HG02571 (cell line): Measurements from ENCODE around the gene IMMP2L.
"Not testable (repeated sequence)": the region's sequence is repeated elsewhere in the genome, so short reads cannot be mapped to it uniquely, and the experiment has no call there.

Source experiments
- ATAC-seq: cut with Tn5 transposase; IDR thresholded peaks from one replicate; pipeline ENCODE4 v1.9.1; 2021; ENCODE audit warnings: mild to moderate bottlenecking, moderate library complexity; ENCODE audit not compliant: unreplicated experiment

The IMMP2L gene

DNA sequence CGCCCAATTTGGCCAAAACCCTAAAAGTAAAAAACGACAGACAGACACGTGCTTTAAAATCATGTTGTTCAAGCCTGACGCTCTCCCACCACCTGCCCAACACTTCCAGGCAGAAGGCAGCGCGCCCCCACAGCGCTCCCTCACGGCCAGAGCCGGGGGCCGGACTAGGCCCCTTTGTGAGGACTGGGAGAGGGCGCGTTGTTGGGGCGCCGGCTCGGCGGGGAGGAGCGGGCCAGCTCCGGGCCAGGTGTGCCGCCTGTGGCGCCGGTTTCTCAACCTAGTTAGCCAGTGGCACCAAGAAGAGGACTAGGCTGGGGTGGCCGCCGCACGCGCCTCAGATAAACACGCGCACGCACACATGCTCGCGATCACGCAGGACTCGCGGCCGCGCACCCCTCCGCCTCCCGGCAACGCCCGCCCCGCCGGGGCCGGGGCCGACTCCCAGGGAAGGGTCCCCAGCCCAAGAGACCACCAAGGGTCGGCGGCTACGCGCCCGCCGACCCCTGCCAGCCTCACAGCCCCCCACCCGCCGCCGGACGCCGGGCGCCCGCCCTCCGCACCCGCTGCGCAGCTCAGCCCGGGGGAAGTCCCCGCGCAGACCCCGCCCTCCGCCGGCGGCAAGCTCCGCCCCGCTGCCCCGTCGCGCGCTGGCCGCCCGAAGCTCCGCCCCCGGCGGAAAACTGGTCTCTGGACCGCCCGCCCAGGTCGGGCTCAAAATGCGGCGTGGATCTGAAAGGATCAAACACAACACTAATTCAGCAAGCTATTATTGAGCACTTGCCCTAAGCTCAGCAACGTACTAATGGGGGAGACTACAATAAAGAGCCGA lies at the start of gene IMMP2L:
Gene IMMP2L (minus strand): TSS at position 589 of the 829 bp plus-strand sequence.
- ATAC-seq, result peak; percentile 83

DNA sequence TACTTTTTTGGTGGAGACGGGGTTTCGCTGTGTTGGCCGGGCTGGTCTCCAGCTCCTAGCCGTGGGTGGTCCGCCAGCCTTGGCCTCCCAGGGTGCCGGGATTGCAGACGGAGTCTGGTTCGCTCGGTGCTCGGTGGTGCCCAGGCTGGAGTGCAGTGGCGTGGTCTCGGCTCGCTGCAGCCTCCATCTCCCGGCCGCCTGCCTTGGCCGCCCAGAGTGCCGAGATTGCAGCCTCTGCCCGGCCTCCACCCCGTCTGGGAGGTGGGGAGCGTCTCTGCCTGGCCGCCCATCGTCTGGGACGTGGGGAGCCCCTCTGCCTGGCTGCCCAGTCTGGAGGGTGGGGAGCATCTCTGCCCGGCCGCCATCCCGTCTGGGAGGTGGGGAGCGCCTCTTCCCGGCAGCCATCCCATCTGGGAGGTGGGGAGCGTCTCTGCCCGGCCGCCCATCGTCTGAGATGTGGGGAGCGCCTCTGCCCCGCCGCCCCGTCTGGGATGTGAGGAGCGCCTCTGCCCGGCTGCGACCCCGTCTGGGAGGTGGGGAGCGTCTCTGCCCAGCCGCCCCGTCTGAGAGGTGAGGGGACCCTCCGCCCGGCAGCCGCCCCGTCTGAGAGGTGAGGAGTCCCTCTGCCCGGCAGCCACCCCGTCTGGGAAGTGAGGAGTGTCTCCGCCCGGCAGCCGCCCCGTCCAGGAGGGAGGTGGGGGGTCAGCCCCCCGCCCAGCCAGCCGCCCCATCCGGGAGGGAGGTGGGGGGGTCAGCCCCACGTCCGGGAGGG lies 47.4 kb upstream of the IMMP2L start:
- not testable (repeated sequence) for ATAC-seq

DNA sequence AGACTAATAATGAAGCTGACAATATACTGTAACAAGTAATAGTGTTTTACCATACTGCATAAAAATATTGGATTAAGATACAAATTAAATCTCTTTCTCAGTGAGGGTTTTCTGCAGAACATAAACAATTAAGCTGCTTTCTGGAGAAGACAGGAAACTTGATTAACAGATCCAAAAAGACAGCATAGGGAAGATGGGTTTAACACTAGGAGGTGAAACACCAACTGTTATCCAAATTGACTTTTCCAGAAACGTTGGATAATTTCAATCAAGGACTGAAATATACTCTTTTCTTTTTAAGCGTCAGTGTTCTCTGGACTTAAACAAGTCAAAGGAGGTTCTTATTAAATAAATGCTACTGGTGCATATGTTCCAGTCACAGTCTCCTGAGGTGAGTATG lies 45.3 kb upstream of the IMMP2L start:
- no peak for ATAC-seq

DNA sequence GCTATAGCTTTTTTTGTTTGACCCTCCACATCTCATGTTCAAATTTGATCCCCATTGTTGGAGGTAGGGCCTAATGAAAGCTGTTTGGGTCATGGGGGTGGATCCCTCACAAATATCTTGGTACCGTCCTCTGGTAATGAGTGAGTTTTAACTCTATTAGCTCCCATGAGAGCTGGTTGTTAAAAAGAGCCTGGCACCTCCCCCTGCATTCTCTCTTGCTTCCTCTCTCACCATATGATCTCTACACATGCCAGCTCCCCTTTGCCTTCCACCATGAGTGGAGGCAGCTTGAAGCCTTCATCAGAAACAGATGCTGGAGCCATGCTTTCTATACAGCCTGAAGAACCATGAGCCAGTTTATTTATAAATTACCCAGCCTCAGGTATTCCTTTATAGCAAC lies 43.0 kb upstream of the IMMP2L start:
- no peak for ATAC-seq

DNA sequence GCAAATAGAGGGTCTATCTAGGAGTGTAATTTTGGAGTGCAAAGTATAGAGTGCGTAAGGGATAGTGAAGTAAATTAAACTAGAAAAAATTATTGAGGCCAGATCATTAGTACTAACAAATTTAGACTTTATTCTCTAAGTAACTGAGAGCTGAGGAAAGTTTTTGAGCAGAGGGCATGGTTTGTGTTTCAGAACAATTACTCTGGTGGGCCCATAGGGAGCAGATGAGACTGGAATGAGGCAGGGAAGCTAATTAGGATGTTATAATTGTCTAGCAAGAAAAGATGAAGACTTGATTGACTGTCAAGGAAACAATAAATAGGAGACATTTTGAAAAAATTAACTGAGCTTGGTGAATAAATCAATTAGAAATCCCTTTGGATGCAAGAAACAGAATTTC lies 37.8 kb upstream of the IMMP2L start:
- no peak for ATAC-seq

DNA sequence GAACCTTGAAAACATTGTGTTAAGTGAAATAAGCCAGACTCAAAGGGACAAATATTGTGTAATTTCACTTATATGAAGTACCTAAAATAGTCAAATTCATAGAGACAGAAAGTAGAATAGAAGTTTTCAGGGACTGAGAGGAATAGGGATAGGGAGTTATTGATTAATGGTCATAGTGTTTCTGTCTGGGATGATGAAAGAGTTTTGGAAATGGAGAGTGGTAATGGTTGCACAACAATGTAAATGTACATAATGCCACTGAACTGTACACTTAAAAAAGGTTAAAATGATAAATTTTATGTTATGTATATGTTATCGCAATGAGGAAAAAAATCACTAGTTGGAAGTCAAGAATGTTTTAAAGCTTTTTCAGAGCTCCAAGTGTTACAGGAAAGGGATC lies 33.5 kb upstream of the IMMP2L start:
- ATAC-seq, result no peak

DNA sequence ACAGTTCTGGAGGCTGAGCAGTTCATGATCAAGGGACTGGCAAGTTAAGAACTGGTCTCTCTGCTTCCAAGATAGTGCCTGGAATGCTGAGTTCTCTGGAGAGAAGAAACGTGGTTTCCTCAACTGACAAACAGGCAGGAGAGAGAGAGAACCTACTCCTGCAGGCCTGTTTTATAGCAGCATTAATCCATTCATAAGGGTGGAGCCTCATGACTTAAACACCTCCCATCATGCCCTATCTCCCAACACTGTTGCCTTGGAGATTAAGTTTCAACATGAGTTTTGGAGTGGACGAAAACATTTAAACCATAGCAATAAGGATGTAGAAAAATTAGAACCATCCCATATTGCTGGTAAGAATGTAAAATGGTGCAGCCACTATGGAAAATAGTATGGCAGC lies 32.3 kb upstream of the IMMP2L start:
- ATAC-seq, result no peak

DNA sequence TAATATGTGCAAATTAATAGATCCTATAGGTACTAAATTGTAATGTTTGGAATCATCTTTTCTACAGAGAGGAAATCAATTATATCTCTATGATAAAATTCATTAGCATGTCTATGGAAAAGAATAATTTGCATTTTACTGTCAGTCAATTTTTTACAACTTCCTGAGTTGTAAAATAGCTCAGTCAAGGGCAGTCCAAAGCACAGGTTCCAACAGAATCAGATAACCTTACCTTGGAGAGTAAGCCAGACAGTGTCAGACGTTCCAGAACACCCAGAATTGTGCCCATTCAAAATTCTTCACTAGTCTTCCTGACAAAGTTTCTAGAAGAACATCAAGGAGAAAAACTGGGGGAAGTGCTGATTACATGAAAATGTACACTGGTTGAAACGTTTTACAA lies 31.1 kb upstream of the IMMP2L start:
- no peak for ATAC-seq

DNA sequence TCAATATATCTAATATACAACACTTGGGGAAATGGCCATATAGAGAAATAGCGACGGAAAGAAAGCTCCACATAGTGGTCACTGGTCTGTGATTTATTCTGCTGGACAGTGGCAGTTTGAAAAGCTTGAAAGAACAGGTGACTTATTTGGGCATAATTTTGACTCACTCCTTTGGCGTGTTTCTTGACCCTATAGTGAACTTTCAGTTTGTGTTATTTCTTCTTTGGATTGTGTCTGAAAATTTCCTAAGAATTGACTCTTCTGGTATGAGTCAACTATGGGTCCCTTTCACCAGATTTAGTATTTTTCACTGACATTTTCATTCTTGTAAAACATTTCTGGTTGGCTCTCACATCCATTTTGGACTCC lies 25.8 kb upstream of the IMMP2L start:
- ATAC-seq, result no peak

DNA sequence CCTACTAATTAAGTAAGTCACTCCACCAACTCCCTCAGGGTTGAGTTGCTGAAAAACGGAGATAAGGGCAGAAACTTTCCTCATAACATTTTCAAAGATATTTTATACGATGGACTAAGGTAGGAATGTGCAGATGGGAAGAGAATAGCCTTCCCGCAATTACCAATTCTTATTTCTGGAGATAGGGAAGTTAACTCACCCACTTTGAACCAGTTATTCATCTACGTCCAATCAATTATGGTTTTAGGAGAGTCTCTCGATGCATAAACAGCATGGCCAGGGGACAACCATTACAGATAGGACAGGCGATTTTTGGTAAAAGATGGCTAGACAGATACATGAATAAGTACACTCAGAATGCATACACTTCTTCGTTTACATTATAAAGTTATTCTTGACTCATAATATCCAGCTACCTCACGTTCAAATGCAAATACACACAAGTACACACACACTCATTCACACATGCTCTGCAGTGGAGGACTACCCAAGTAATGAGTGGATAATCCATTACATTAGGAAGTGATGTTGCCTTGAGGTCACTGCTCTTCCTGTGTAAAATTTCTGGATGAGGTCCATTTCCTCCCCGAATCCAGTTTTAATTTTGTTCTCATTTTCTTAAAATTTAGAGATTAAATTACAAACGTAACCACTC lies 25.2 kb upstream of the IMMP2L start:
- ATAC-seq, result no peak

DNA sequence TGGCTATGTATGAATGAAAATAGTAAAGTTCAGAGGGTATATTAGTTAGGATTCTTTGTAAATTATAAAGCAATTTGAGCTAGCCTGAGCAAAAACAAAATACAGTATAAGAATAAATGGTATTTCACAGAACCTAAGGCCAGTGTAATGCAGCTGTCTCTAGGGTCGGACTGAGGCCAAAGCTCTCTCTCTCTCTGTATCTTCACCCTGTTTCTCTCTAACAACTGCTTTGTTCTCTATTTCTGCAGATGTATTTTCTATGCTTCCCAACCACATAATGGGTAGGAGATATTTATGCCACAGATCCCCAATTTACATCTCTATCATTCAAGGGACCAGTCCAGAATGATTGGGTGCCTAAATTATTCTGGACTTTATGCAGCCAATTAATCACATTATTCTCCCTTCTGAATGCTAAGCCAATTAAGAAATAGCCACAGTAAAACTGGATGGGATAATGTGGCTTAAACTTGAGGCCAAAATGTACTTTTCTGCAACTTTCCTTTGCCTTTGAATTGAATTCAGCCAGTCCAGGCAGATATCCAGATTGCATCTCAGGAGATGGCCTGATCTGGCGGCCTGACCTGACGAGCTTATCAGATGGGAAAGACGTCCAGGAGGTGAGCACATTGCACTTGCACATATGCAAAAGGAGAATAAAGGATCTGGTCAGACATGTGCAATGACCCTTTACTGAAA lies 24.6 kb upstream of the IMMP2L start:
- no peak for ATAC-seq

DNA sequence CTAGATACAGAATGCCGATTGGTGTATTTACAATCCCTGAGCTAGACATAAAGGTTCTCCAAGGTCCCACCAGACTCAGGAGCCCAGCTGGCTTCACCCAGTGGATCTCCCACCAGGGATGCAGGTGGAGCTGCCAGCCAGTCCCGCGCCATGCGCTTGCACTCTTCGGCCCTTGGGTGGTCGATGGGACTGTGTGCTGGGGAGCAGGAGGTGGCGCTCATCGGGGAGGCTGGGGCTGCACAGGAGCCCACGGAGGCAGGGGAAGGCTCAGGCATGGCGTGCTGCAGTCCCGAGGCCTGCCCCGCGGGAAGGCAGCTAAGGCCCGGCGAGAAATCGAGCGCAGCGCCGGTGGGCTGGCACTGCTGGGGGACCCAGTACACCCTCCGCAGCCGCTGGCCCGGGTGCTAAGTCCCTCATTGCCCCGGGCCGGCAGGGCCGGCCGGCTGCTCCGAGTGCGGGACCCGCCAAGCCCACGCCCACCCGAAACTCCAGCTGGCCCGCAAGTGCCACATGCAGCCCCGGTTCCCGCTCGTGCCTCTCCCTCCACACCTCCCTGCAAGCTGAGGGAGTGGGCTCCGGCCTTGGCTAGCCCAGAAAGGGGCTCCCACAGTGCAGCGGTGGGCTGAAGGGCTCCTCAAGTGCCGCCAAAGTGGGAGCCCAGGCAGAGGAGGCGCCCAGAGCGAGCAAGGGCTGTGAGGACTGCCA lies 19.6 kb upstream of the IMMP2L start:
- not testable (repeated sequence) for ATAC-seq

DNA sequence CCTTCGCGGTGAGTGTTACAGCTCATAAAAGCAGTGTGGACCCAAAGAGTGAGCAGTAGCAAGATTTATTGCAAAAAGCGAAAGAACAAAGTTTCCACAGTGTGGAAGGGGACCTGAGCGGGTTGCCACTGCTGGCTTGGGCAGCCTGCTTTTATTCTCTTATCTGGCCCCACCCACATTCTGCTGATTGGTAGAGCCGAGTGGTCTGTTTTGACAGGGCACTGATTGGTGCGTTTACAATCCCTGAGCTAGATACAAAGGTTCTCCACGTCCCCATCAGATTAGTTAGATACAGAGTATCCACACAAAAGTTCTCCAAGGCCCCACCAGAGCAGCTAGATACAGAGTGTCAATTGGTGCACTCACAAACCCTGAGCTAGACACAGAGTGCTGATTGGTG lies 18.9 kb upstream of the IMMP2L start:
- ATAC-seq, result not testable (repeated sequence)

DNA sequence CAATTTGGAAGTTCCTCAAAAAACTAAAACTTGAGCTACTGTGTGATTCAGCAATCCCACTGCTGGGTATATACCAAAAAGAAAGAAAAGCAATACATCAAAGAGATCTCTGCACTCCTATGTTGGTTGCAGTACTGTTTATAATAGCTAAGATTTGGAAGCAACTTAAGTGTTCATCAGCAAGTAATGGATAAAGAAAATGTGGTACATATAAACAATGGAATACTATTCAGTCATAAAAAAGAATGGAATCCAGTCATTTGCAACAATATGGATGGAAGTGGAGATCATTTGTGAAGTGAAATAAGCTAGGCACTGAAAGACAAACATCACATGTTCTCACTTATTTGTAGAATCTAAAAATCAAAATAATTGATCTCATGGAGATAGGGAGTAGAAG lies 16.5 kb upstream of the IMMP2L start:
- no peak for ATAC-seq

DNA sequence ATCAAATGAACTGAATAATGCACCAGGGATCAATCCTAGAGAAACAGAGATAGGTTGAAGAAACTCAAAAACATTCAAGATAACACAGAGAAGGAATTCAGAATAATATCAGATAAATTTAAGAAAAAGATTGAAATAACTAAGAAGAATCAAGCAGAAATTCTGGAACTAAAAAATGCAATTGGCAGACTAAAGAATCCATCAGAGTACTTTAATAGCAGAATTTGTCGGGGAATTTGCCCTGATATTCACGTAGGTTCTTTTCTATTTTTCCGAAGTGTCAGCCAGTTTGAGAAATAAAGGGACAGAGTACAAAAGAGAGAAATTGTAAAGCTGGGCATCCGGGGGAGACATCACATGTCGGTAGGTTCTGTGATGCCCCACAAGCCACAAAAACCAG lies 9.4 kb upstream of the IMMP2L start:
- no peak for ATAC-seq

DNA sequence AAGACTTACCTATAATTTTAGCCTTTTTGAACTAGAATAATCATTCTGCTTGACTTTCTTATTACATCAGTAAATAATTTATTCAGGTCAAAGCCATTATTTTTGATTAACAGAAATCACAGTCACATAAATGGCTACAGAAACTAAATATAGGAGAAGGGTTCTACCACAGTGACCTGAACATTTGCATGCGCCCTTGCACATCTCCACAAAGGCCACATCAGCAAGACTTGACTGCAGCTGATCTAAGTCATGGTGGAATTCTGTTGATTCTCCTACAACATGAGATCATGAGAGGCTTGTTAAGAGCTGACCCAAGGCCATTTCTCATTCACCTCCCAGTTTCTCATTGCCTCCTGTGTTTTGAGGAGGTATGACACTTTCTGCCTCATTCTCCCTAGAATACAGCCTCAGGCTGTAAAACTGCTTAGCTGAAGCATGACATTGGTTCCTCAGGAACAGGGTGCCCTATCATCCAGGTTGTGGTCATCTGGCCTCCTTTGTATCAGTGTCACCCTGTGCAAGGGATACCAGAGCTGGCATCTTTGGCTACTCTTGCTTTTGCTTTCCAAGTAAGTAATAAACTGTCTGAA lies 6.7 kb upstream of the IMMP2L start:
- ATAC-seq, result no peak

DNA sequence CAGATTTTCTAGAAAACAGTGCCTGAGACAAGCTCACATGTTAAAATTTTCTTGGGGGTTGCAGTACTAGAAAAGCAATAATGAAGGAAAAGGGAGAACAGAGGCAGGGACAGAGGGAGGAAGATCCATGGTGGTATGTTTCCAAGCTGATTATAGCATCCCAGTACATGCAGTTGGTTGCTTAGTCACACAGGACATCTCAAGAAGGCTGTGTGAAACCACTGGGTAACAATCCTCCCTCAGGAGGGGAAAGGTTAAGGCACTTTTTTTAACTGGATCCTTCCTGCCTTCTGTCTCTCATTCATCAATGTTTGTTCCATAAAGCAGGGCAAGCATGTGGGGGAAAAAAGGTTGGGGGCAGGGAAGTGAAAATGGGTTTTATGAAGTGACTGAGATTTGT lies 6.1 kb upstream of the IMMP2L start:
- ATAC-seq, result no peak

DNA sequence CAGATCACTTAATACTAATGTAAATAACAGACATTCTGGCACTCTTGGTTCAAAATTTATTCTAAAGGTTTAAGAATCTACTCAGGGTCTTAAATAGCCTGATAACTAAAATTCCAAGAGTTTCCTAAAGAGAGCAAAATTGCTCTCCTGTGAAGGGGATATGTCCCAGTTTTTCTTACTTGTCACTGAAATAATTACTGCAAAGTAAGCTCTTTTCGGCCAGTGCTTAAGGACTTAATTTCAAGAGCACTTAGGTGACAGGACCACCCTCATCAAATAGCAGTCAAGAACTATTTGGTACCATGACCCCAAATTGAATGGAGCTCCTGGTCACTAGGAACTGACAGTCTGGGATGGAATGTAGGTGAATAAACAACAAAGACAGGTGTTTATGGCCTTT lies 1.8 kb upstream of the IMMP2L start:
- no peak for ATAC-seq

DNA sequence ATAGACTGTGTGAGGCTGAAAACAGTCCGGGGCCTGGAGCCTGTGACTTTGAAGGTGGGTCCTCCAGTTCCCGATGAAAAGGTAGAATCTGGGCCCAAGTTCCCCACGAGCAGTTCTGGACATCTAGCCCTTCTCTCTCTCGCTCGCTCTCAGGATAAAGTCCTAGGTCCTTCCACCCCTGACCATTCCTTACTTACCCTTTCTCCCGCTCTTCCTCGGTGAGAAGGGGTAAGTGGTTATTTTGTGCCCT lies 713 bp downstream of the IMMP2L start:
- no peak for ATAC-seq

DNA sequence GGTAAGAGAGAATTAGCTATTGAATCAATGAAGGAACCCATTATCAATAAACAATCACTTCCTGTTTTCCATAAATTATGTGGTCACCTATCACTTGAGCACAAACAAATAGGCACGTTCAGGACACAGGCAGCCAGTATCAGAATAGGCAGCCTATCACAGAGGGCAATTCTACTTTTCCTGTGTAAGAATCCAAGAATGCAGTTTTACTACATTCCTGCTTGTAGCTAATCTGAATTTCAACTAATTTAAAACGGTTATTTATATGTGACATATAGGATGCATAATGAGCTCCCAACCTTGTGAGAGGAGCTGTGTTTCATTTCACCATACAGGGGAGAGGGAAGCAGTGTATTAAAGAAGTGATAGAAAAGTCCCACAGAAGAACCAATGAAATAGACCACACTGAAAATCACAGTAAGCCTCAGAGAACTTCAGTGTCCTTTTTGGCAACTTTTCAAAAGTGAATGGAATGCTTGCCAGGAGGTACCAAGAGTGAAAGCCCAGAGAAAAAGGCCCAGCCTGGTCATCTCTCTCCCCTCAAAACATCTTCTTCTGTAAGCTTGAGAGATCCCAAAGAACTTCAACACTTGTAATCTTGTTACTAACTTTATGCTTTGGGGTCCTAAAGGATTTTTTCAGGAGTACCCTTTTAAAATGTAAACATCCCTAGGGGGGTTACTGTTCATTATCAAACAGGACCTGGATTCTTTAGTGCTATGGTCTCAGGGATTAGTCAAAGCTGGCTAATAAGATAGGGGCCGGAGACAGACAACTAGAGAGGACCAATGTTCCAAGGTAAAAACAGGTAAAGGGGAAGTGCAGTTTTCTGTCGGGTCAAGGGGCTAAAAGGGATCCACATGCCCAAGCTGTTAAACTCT lies 1.3 kb downstream of the IMMP2L start:
- ATAC-seq, result no peak
